ENCODE data around the gene C2orf69.

DNA sequence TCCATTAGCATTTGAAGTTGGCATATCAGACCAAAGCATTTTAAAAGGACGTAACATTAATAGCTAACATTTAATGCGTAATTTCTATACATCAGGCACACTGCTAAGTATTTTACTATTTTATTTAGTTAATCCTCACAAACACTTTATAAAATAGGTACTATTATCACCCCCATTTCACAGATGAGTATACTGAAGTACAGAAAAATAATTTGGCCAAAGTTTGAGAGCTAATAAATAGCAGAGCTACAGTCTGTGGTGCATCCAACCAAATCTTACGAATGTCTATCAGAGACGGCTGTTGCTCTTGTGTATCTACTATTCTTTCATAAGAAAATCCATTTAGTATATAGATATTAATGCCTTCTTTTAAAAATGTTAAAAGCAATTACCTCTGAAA is 32.3 kb downstream of the C2orf69 start:
- TF ChIP-seq POLR2A (IDR thresholded peaks at IDR 0.05) = no peak
- TF ChIP-seq, protein P1, sequence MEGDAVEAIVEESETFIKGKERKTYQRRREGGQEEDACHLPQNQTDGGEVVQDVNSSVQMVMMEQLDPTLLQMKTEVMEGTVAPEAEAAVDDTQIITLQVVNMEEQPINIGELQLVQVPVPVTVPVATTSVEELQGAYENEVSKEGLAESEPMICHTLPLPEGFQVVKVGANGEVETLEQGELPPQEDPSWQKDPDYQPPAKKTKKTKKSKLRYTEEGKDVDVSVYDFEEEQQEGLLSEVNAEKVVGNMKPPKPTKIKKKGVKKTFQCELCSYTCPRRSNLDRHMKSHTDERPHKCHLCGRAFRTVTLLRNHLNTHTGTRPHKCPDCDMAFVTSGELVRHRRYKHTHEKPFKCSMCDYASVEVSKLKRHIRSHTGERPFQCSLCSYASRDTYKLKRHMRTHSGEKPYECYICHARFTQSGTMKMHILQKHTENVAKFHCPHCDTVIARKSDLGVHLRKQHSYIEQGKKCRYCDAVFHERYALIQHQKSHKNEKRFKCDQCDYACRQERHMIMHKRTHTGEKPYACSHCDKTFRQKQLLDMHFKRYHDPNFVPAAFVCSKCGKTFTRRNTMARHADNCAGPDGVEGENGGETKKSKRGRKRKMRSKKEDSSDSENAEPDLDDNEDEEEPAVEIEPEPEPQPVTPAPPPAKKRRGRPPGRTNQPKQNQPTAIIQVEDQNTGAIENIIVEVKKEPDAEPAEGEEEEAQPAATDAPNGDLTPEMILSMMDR (IDR thresholded peaks at IDR 0.05) = no peak
- TF ChIP-seq POLR2AphosphoS5 (IDR thresholded peaks at IDR 0.05; ENCODE audit: insufficient read depth in 1 of 2, low read depth in 1 of 2) = no peak
